NB4 (cell line): ENCODE measurements around the gene JAG2.

ENCODE experiments used
- CTCF ChIP-seq: IDR thresholded peaks from one replicate; pipeline ENCODE4 v1.5.1; 2012; ENCODE audit warnings: low read depth, low read length
- POLR2A ChIP-seq: IDR thresholded peaks from 2 replicates; pipeline ENCODE4 v1.6.1; 2011; ENCODE audit warnings: mild to moderate bottlenecking; ENCODE audit not compliant: insufficient read length; ENCODE audit errors: extremely low read depth

- no peak for TF ChIP-seq CTCF
- no peak for TF ChIP-seq POLR2A
Observed at GRCh38 chr14:105187116-105187515, 18.5 kb upstream of the JAG2 start.
